Cerebellar nuclear complex (tissue), 1 donor: ENCODE results near the gene SLC28A2.
A peak's percentile ranks its signal among the peaks of the same experiment; 100 is the strongest.
"Not testable (repeated sequence)": the region's sequence is repeated elsewhere in the genome, so short reads cannot be mapped to it uniquely, and the experiment has no call there.

Source experiments
- DNase-seq, 2 experiments: peaks; one replicate each; lab custom pipeline; 2025; lab: John Stamatoyannopoulos, UW

The SLC28A2 gene

GRCh38 chr15:45262906-45263461 lies 10.9 kb downstream of the SLC28A2 start:
- DNase-seq = no peak

GRCh38 chr15:45263854-45264253 lies 11.8 kb downstream of the SLC28A2 start:
- no peak for DNase-seq

GRCh38 chr15:45265506-45265905 lies 13.5 kb downstream of the SLC28A2 start:
- DNase-seq = no peak

DNA sequence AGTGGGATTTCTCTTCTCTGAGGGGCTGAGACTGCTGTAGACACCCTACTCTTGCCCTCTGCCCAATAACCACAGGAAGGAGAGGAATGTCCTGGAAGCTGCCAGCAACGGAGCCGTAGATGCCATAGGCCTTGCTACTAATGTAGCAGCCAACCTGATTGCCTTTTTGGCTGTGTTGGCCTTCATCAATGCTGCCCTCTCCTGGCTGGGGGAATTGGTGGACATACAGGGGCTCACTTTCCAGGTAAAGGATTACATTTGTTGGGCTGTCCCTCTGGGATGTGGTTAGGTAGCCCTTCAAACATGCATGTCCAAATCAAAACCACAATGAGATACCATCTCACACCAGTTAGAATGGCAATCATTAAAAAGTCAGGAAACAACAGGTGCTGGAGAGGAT lies 16.1 kb downstream of the SLC28A2 start:
- DNase-seq = no peak

- DNase-seq = no peak
These were observed 22.8 kb downstream of the SLC28A2 start for GRCh38 chr15:45274636-45275380.

DNA sequence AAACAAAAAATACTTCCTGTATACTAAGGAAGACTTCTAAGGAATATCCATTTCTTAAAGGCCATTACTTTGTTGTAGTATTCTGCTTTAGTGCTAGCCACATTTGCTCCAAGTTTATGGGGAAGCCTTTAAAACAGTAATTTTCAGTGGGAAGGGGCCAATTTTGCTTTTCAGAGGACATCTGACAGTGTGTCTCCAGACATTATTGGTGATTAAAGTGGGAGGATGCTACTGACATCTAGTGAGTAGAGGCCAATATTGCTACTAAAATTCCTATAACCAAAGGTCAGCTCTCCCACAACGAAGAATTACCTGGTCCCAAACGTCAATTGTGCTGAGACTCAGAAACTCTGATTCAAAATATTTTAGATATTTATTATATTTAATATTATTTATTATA lies 24.8 kb downstream of the SLC28A2 start:
- no peak for DNase-seq

GRCh38 chr15:45279024-45279698 lies 27.1 kb downstream of the SLC28A2 start:
- peak; percentile 88 to 94 for DNase-seq

- DNase-seq = no peak
These were observed 33.4 kb downstream of the SLC28A2 start for GRCh38 chr15:45285413-45285812.

GRCh38 chr15:45287390-45287956 lies 35.4 kb downstream of the SLC28A2 start:
- no peak for DNase-seq

DNA sequence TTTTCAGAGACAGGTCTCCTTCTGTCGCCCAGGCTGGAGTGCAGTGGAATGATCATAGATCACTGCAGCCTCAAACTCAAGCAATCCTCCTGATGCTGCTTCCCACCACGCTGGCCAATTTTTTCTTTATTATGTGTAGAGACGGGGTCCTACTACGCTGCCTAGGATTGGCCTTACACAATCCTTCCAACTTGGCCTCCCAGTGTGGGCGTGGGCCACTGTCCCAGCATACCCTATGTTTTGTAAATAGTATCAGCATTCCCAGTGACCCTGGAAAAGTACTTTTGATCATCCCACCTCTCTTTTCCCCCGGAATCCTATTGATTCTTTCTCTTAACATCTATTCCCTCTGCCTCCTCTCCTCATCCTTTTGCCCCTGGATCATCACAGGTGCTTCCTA lies 36.9 kb downstream of the SLC28A2 start:
- no peak for DNase-seq

GRCh38 chr15:45291822-45292582 lies 40.0 kb downstream of the SLC28A2 start:
- no peak for DNase-seq

DNA sequence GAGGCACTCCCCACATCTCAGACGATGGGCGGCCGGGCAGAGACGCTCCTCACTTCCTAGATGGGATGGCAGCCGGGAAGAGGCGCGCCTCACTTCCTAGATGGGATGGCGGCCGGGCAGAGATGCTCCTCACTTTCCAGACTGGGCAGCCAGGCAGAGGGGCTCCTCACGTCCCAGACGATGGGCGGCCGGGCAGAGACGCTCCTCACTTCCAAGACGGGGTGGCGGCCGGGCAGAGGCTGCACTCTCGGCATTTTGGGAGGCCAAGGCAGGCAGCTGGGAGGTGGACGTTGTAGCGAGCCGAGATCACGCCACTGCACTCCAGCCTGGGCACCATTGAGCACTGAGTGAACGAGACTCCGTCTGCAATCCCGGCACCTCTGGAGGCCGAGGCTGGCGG lies 41.3 kb downstream of the SLC28A2 start:
- not testable (repeated sequence) for DNase-seq

DNA sequence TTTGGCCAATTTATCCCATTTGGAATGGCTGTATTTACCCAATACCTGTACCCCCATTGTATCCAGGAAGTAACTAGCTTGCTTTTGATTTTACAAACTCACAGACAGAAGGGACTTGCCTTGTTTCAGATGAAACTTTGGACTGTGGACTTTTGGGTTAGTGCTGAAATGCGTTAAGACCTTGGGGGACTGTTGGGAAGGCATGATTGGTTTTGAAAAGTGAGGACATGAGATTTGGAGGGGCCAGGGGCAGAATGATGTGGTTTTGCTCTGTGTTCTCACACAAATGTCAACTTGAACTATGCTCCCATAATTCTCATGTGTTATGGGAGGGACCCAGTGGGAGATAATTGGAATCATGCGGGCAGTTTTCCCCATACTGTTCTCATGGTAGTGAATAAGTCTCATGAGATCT lies 46.9 kb downstream of the SLC28A2 start:
- not testable (repeated sequence) for DNase-seq

DNA sequence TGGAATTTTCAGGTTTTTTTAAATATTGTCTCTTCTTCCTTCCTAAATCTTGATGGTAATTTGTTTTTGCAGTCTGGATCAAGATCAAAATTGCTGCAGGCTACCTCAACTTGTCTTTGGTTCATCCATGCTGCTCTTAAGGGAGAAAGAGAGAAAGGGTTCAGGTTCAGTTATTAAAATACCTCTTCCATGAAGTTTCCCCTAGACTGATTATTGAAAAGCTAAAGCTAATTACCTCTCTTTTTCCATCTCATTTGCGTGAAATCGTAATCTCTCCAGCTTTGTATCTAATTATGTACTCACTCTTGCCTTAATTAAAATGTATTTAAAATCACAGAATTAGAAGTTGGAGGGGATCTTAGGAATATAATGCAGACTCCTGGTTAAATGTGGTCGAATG lies 52.7 kb downstream of the SLC28A2 start:
- no peak for DNase-seq

DNA sequence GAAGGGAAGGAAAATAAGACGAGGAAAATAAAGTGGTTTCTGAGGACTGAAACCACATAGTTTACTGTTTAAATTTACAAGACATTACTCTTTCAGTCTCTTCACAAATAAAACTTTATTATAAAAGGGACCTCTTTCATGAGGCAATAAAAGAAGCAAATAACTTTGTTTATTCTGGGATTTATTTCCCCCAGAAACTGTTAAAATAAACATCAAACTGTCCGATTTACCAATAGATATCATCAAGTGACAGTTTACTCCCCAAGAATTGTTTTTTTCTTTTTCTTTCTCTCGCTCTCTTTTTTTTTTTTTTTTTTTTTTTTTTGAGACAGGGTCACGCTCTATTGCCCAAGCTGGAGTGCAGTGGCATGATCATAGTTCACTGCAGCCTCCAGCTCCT lies 54.1 kb downstream of the SLC28A2 start:
- no peak for DNase-seq

GRCh38 chr15:45307230-45307924 lies 55.3 kb downstream of the SLC28A2 start:
- no peak for DNase-seq

DNA sequence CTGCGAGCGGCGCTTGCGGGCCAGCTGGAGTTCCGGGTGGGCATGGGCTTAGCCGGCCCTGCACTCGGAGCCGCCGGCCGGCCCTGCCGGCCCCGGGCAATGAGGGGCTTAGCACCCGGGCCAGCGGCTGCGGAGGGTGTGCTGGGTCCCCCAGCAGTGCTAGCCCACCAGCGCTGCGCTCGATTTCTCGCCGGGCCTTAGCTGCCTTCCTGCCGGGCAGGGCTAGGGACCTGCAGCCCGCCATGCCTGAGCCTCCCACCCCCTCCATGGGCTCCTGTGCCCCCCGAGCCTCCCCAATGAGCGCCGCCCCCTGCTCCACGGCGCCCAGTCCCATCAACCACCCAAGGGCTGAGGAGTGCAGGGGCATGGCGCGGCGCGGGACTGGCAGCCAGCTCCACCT lies 62.1 kb downstream of the SLC28A2 start:
- not testable (repeated sequence) for DNase-seq

GRCh38 chr15:45314960-45315359 lies 62.9 kb downstream of the SLC28A2 start:
- DNase-seq = no peak

DNA sequence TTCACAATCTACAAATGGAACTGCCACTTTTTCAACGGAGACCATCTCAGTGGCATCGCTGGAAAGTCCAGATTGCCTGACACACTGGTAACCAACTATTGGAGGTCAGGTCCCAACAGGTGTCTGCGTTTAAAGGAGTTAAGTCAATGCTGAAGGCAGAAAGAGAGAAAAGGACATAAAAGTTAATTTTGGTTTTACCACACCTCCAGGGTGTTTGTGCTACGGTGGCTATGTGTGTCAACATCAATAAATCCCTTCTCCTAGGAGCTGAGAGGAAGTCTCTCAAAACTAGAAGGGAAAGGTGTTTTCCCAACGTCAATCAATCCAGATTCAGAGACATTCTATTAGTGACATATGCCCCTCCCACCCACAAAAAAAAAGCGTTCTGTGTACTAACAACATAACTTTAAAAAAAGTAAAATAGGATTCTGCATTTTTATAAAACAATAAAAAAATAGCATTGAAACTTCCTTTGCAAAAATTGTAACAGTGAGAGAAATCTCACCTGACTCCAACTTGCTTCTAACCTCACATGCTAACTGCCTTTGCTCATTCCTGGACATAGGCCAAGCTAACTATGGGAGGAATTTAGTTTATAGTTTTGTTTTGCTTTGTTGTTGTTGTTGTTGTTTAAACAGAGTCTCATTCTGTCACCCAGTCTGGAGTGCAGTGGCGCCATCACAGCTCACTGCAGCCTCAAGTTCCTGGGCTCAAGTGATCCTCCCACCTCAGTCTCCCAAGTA lies 67.6 kb downstream of the SLC28A2 start:
- no peak for DNase-seq

DNA sequence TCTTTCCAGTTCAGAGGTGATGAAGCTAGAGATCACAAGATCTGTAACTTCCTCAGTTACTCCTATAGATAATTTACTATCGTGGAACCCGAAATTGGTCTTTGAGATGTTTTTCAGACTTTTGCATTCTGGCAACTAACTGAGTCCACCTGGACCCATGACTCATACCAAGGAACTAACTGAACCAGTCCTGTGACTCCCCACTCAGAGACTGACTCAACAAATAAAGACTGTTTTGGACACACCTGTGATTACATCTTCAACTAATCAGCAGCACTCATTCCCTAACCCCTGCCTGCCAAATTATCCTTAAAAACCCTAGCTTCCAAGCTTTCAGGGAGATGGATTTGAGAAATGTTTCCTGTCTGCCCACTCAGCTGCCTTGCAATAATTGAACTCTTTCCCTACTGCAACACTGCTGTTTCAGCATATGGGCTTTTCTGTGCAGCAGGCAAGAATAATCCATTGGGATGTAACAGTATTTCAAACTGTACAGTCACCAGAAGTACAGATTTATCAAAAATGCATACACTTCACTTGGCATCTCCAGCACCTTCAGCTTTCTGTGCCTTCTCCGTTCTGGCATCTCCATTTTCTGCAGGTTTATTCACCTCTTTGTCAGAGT lies 68.7 kb downstream of the SLC28A2 start:
- no peak for DNase-seq
